Measurements from ENCODE around the gene SPZ1. TPM values are rescaled to one million over a fixed set of nuclear protein-coding genes. Genes with fewer than 3 reads are reported as not detected.

SPZ1 gene
- total RNA-seq, 1 experiment from 2014 or later, result not detected

DNA sequence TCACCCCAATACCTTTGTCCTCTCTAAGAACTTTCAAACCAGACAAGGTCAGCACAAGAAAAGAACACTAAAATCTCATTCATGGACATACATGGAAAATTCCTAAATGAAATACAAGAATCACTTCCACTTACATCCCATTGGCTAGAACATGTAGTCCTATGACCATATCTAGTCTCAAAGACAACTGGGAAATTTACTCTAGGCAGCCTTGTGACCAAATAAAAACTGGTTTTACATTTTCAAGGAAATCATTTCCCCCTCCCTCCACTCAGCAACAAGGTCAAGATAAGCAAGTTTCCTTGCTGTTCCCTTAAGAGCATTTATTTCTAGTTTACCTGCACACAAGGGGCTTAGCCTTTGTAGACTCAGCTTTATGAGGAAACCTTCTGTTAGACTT, 43.6 kb upstream of the SPZ1 start (continued):
- TF ChIP-seq, protein P1, sequence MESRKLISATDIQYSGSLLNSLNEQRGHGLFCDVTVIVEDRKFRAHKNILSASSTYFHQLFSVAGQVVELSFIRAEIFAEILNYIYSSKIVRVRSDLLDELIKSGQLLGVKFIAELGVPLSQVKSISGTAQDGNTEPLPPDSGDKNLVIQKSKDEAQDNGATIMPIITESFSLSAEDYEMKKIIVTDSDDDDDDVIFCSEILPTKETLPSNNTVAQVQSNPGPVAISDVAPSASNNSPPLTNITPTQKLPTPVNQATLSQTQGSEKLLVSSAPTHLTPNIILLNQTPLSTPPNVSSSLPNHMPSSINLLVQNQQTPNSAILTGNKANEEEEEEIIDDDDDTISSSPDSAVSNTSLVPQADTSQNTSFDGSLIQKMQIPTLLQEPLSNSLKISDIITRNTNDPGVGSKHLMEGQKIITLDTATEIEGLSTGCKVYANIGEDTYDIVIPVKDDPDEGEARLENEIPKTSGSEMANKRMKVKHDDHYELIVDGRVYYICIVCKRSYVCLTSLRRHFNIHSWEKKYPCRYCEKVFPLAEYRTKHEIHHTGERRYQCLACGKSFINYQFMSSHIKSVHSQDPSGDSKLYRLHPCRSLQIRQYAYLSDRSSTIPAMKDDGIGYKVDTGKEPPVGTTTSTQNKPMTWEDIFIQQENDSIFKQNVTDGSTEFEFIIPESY (IDR thresholded peaks at IDR 0.05; ENCODE audit: extremely low read depth, insufficient replicate concordance, low read length), result no peak

DNA sequence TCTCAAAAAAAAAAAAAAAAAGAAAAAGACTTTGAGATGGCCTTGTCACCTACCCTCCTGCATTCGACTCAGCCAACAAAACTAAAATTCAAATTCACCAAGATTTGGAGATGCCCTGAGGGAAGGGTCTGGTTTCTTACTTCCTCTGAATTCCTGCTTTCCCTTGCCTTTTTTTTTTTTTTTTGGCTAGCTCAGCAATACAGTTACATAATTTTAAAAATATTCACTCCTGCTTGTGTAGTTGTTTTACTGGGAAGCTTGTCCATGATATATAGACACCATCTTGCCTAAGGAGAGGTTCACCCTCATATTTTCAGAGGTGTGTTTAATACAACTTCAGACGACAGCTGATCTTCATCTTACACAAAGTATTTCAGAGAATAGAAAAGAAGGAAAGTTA, 42.6 kb upstream of the SPZ1 start:
- TF ChIP-seq ZFX (IDR thresholded peaks at IDR 0.05), result no peak
- no peak for TF ChIP-seq CTCF (IDR thresholded peaks at IDR 0.05 in 2 of 3, conservative IDR thresholded peaks at IDR 0.05 in 1 of 3; ENCODE audit: borderline replicate concordance in 1 of 3, insufficient read depth in 1 of 3, low read depth in 2 of 3, low read length in 2 of 3)
- no peak for TF ChIP-seq EZH2 (IDR thresholded peaks at IDR 0.05)
- TF ChIP-seq SIN3A (IDR thresholded peaks at IDR 0.05; ENCODE audit: low read depth), result no peak
- TF ChIP-seq CBX3 (IDR thresholded peaks at IDR 0.05; ENCODE audit: low read depth), result no peak
- no peak for TF ChIP-seq FOSL1 (IDR thresholded peaks at IDR 0.05; ENCODE audit: low read depth)
- TF ChIP-seq, protein P2, sequence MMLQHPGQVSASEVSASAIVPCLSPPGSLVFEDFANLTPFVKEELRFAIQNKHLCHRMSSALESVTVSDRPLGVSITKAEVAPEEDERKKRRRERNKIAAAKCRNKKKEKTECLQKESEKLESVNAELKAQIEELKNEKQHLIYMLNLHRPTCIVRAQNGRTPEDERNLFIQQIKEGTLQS (IDR thresholded peaks at IDR 0.05), result no peak
- TF ChIP-seq YY1 (IDR thresholded peaks at IDR 0.05; ENCODE audit: extremely low read depth, insufficient replicate concordance, low read depth, low read length), result no peak
- no peak for TF ChIP-seq SRF (IDR thresholded peaks at IDR 0.05; ENCODE audit: low read depth)
- TF ChIP-seq CEBPB (IDR thresholded peaks at IDR 0.05; ENCODE audit: low read depth), result no peak
- CTCF ChIA-PET, result no interaction called here

More for the DNA sequence above, 42.6 kb upstream of the SPZ1 start:
- RAD21 ChIA-PET (ENCODE audit: low non-redundant PET in 1 of 2, low total read pairs in 2 of 2, uncharacterized antibody in 2 of 2, unreplicated experiment in 2 of 2), result no interaction called here
- ATAC-seq (no peak), DNase-seq (ENCODE audit: low read depth, low spot score) (no peak)
- Histone ChIP-seq H3K9me3 (ENCODE audit: control insufficient read depth in 1 of 2, insufficient read depth in 1 of 2, low read depth in 1 of 2, low read length in 2 of 2) (no peaks in the 10 kb centered on the region), H3K4me2 (ENCODE audit: low read length) (no peak overlapping the region), H3K4me3 (replicated peaks in 1 of 2; ENCODE audit: low read depth in 1 of 2, low read length in 2 of 2) (no peak overlapping the region), H4K20me1 (ENCODE audit: insufficient read depth) (no peaks in the 10 kb centered on the region), H3K9ac (ENCODE audit: low read length) (no peak overlapping the region), H3K79me2 (ENCODE audit: insufficient read depth, low read length) (no peaks in the 10 kb centered on the region), H3K4me1 (ENCODE audit: control insufficient read depth in 1 of 2, insufficient read depth in 2 of 2, low read length in 2 of 2) (no peaks in the 10 kb centered on the region), H3K27ac (ENCODE audit: low read depth, low read length) (no peak overlapping the region), H3K36me3 (ENCODE audit: control insufficient read depth in 1 of 2, insufficient read depth in 2 of 2, low read length in 2 of 2) (no peaks in the 10 kb centered on the region), H3K9me2 (ENCODE audit: insufficient read depth) (no peaks in the 10 kb centered on the region), H2AFZ (ENCODE audit: low read depth, low read length, poor library complexity, severe bottlenecking) (no peak overlapping the region), H3K27me3 (ENCODE audit: insufficient read depth, low read length) (no peaks in the 10 kb centered on the region)
- no TSS peak for BruUV-seq (replicated peaks)
- POLR2A ChIA-PET, result no interaction called here
- intact Hi-C loops (cut with micrococcal nuclease), result no loop called here

All from HCT116 (cell line).